ENCODE results near the gene MCTP2. TPM values are rescaled to one million over a fixed set of nuclear protein-coding genes. Genes with fewer than 3 reads are reported as not detected.

Gene MCTP2
- total and polyA plus RNA-seq, 2 of the 8 experiments (the other 6 are each of a cell fraction or from before 2014, with no cell fraction given), result 3.4 to 4.5 TPM

DNA sequence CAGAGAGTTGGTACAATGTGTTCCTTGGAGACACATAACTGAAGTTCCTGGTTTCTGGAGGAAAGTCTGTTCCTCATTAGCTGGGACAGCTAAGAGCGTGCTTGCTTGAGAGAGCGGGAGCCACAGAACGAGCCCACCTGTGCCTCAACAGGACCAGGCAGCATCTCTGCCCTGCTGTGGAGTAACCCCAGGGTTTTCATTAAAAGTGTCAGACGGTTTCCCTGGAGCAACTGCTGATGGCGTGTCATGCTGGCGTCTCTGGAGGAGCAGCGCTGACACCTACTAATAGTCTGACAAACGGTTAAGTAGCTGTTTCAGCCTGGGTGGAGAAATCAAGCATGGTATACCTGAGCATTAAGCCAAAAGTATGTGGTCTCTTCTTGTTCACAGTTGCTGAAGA lies 150.0 kb downstream of the MCTP2 start:
- FAIRE-seq, result no peak
- Histone ChIP-seq H3K4me1 (replicated peaks in 1 of 4; ENCODE audit: control insufficient read depth in 3 of 4, insufficient read depth in 4 of 4, low read length in 3 of 4) (no peaks in the 10 kb centered on the region), H3K79me1 (ENCODE audit: low read depth, low read length) (no peaks in the 10 kb centered on the region), H3K18ac (ENCODE audit: extremely low read depth, low read length) (no peak overlapping the region), H3K4ac (replicated peaks; ENCODE audit: insufficient read length, low read depth, low read length) (no peak overlapping the region), H2BK120ac (replicated peaks; ENCODE audit: low read depth, low read length) (no peak overlapping the region), H2AFZ (ENCODE audit: low read length) (no peak overlapping the region), H3K9ac (replicated peaks in 1 of 4; ENCODE audit: extremely low read depth in 1 of 4, low read depth in 3 of 4, low read length in 3 of 4) (no peak overlapping the region), H3K79me2 (ENCODE audit: control insufficient read depth in 1 of 2, insufficient read depth in 2 of 2, low read length in 2 of 2) (no peaks in the 10 kb centered on the region), H4K20me1 (replicated peaks in 1 of 2; ENCODE audit: control insufficient read depth in 1 of 2, insufficient read depth in 2 of 2, low read length in 2 of 2) (no peaks in the 10 kb centered on the region), H2BK15ac (ENCODE audit: low read length) (no peak overlapping the region), H2BK20ac (ENCODE audit: low read length) (no peak overlapping the region), H3K56ac (replicated peaks; ENCODE audit: insufficient read length, low read depth, low read length) (no peak overlapping the region), H2BK12ac (ENCODE audit: low read depth, low read length) (no peak overlapping the region), H3K36me3 (ENCODE audit: control insufficient read depth in 2 of 4, insufficient read depth in 4 of 4, low read length in 3 of 4) (no peaks in the 10 kb centered on the region; a peak in 1 of 8 replicates), H4K5ac (ENCODE audit: insufficient read length, low read depth, low read length) (no peak overlapping the region), H4K91ac (replicated peaks; ENCODE audit: insufficient read length, low read length) (no peak overlapping the region), H4K8ac (ENCODE audit: extremely low read depth, insufficient read depth, low read length) (no peak overlapping the region), H2BK5ac (ENCODE audit: low read depth, low read length) (no peak overlapping the region), H3K27ac (ENCODE audit: low read depth, low read length) (no peak overlapping the region), H3K27me3 (replicated peaks in 1 of 4; ENCODE audit: control insufficient read depth in 3 of 4, extremely low read depth in 1 of 4, insufficient read depth in 3 of 4, low read length in 3 of 4) (no peaks in the 10 kb centered on the region), H3K23me2 (ENCODE audit: low read depth, low read length) (no peaks in the 10 kb centered on the region), H3K9me3 (ENCODE audit: insufficient read depth in 2 of 2, low read depth in 1 of 2, low read length in 1 of 2) (no peaks in the 10 kb centered on the region), H3K23ac (ENCODE audit: insufficient read length) (no peak overlapping the region), H3K4me2 (ENCODE audit: insufficient read depth in 1 of 2, low read depth in 2 of 2, low read length in 2 of 2) (no peak overlapping the region), H3K14ac (ENCODE audit: insufficient read length) (no peak overlapping the region), H2AK5ac (ENCODE audit: low read depth, low read length) (no peak overlapping the region), H3K4me3 (ENCODE audit: extremely low read depth in 1 of 4, insufficient read depth in 2 of 4, low read depth in 3 of 4, low read length in 4 of 4) (no peak overlapping the region)
- CTCF ChIA-PET (ENCODE audit: partially characterized antibody), result interaction anchor here (1.2 kb wide), 1 partner anchor 15 kb away, joined by 3 read pairs; no protein-coding TSS in a partner anchor
- POLR2A ChIA-PET (ENCODE audit: partially characterized antibody), result no interaction called here
- WGBS, 2 experiments (ENCODE audit: extremely low coverage in 1 of 2, insufficient coverage in 1 of 2, insufficient read length in 1 of 2, insufficient replicate concordance in 2 of 2, low coverage in 1 of 2, low lambda C conversion rate in 2 of 2, missing lambda C conversion rate in 1 of 2), result 94% methylated on average over 8 of the region's 8 CpGs; no CpG with 5 or more reads in 1 of the 2 experiments
- DNase-seq (ENCODE audit: low read depth in 1 of 2, low spot score in 2 of 2), result no peak
- TF ChIP-seq KDM4A (IDR thresholded peaks at IDR 0.05; ENCODE audit: low read depth, low read length, severe bottlenecking), result no peak
- no peak for TF ChIP-seq POLR2AphosphoS5 (IDR thresholded peaks at IDR 0.05; ENCODE audit: low read depth, low read length)
- TF ChIP-seq SIRT6 (IDR thresholded peaks at IDR 0.05; ENCODE audit: low read length), result no peak
- TF ChIP-seq YY1 (IDR thresholded peaks at IDR 0.05; ENCODE audit: low read depth, low read length), result no peak
- TF ChIP-seq TCF12 (IDR thresholded peaks at IDR 0.05; ENCODE audit: low read depth, low read length), result no peak
- TF ChIP-seq EGR1 (IDR thresholded peaks at IDR 0.05; ENCODE audit: borderline replicate concordance, low read depth, low read length), result no peak
- TF ChIP-seq GABPA (IDR thresholded peaks at IDR 0.05; ENCODE audit: borderline replicate concordance, insufficient read depth, low read length), result no peak
- no peak for TF ChIP-seq TAF1 (IDR thresholded peaks at IDR 0.05; ENCODE audit: low read depth, low read length)
- no peak for TF ChIP-seq TEAD4 (IDR thresholded peaks at IDR 0.05; ENCODE audit: low read depth, low read length)
- no peak for TF ChIP-seq MAFK (IDR thresholded peaks at IDR 0.05; ENCODE audit: low read depth, low read length)
